ENCODE measurements around the gene MSRB3.

The MSRB3 gene

DNA sequence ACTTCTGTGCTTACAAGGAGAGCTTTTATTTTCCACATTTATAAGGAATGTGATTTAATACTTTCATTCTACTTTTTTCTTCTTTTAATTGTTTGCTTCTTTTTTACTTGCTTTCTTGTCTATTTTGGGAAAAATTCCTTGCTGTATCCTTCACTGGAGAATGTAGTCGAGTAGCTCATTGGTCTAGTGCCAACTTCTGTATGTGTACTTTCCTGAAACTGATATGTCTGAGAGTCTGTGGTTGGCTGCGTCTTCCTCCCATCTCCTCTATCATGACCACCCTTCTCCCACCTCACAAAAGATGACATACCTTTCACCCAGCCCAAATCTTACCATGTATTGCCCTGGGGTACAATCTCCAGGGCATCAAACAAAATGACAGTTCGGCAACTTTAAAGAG, 51.8 kb downstream of the MSRB3 start:
- TF ChIP-seq CTCF (conservative IDR thresholded peaks at IDR 0.05; ENCODE audit: control insufficient read depth, insufficient read depth, low read depth, low read length) = no peak
- H3K4me3 ChIP-seq (ENCODE audit: control insufficient read depth, low read depth, low read length) = no peak overlapping the region

DNA sequence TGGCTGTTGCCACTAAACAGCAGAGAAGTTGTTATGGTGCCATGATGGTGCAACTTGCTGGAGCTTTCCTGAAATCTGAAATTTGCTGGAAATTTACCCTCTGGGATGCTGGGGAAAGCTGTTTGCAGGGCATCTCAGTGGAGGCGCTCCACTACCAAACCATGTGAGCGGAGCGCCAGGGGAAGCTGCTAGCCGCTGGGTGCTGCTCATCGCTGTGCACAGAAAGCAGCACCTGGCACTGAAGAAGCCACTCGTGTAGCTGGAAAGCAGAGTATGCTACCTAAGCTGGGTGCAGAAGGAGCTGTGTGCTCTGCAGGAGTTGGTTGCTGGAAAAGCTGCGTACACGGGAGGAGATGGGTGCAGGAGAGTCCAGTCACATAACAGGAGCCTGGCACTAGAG, 53.0 kb downstream of the MSRB3 start:
- TF ChIP-seq CTCF (conservative IDR thresholded peaks at IDR 0.05; ENCODE audit: control insufficient read depth, insufficient read depth, low read depth, low read length) = no peak
- no peak overlapping the region for H3K4me3 ChIP-seq (ENCODE audit: control insufficient read depth, low read depth, low read length)
- DNase-seq (ENCODE audit: low read depth) = no peak

More for the DNA sequence above, 51.8 kb downstream of the MSRB3 start:
- no peak for DNase-seq (ENCODE audit: low read depth)

DNA sequence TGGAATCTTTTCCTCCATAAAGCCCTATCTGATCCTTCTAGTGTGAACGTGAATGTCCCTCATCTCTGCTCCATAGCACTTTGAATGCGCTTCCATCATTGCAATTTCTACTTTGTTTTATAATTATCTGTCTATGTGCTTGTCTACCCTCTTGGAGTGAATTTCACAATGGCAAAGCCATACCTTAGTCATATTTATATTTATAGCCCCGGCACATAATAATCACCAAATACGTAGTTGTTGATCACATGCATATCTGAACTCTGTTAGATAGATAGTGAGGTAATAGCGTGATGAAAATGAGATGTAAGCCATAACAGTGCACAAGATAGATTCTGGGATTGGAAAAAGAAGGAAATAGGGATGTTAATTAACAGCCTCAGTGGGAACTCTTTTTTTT, 55.2 kb downstream of the MSRB3 start:
- no peak for DNase-seq (ENCODE audit: low read depth)
- no peak overlapping the region for H3K4me3 ChIP-seq (ENCODE audit: control insufficient read depth, low read depth, low read length)
- no peak for TF ChIP-seq CTCF (conservative IDR thresholded peaks at IDR 0.05; ENCODE audit: control insufficient read depth, insufficient read depth, low read depth, low read length)

- DNase-seq (ENCODE audit: low read depth) = peak; percentile 60
- no peak overlapping the region for H3K4me3 ChIP-seq (ENCODE audit: control insufficient read depth, low read depth, low read length)
- no peak for TF ChIP-seq CTCF (conservative IDR thresholded peaks at IDR 0.05; ENCODE audit: control insufficient read depth, insufficient read depth, low read depth, low read length)
These were observed 56.0 kb downstream of the MSRB3 start for GRCh38 chr12:65334521-65334920.

- DNase-seq (ENCODE audit: low read depth) = peak; percentile 89
- H3K4me3 ChIP-seq (ENCODE audit: control insufficient read depth, low read depth, low read length) = no peak overlapping the region
- TF ChIP-seq CTCF (conservative IDR thresholded peaks at IDR 0.05; ENCODE audit: control insufficient read depth, insufficient read depth, low read depth, low read length) = no peak
These were observed 56.7 kb downstream of the MSRB3 start for GRCh38 chr12:65335021-65335714.

GRCh38 chr12:65335981-65336380, 57.5 kb downstream of the MSRB3 start:
- no peak for TF ChIP-seq CTCF (conservative IDR thresholded peaks at IDR 0.05; ENCODE audit: control insufficient read depth, insufficient read depth, low read depth, low read length)
- no peak for DNase-seq (ENCODE audit: low read depth)
- H3K4me3 ChIP-seq (ENCODE audit: control insufficient read depth, low read depth, low read length) = no peak overlapping the region

- no peak for DNase-seq (ENCODE audit: low read depth)
- no peak for TF ChIP-seq CTCF (conservative IDR thresholded peaks at IDR 0.05; ENCODE audit: control insufficient read depth, insufficient read depth, low read depth, low read length)
These were observed 60.7 kb downstream of the MSRB3 start for GRCh38 chr12:65339161-65339560.

More at GRCh38 chr12:65339161-65339560, 60.7 kb downstream of the MSRB3 start:
- H3K4me3 ChIP-seq (ENCODE audit: control insufficient read depth, low read depth, low read length) = no peak overlapping the region
